Renal cortex interstitium (tissue), 11 donors: ENCODE measurements around the gene VKORC1. TPM values are rescaled to one million over a fixed set of nuclear protein-coding genes. Genes with fewer than 3 reads are reported as not detected.

ENCODE experiments used
- DNase-seq, 11 donors: peaks; one replicate each; pipeline ENCODE4 v3.0.0-alpha.2; 2013; ENCODE audit warnings: low read depth in 9 of 11, low spot score in 4 of 11; ENCODE audit errors: extremely low read depth in 1 of 11
- polyA plus RNA-seq, 3 donors: library from polyadenylated mRNA; unstranded; fragments of 120-200 nt; gene quantifications; one replicate each; pipeline ENCODE4 v1.2.1, GENCODE V29; 2013; ENCODE audit not compliant: insufficient read length in 3 of 3

Gene VKORC1
- polyA plus RNA-seq, 3 donors, result 63.3 to 80.3 (median 73.5) TPM

DNA sequence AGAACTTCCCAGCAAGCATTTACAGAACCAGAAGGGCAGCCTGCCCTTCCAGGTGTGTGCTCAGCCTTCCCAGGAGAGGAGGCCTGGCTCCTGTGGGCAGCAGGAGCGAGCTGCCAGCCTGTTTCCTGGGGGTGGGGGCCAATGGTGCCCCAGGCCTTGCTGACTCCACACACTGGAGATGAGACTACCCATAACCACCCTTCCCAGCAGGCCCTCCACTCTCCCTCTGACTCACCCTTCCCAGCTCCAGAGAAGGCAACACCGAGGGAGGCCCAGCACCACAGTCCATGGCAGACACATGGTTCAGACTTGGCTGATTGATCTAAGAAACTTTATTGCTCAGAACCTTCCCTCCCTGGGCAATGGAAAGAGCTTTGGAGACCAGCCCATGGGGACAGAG is 4.1 kb downstream of the VKORC1 start:
- DNase-seq, result no peak

DNA sequence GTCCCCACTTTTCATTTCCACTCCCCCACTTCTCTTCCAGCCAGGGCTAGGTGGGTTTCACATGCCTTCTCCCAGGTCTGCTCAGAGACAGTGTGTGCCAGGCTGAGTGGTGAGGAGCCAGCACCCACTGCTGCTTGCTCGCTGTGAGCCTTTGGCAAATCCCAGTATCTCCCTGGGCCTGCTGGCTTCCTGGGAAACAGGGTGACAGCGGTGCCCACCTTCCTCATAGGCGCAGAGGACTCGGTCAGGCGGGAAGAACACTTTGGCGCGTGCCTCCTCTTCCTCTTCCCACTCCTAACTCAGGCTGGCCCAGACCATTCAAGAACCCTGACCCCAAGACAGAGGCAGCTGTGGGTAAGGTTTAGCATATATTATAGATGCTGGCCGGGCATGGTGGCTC is 5.4 kb downstream of the VKORC1 start:
- DNase-seq, result no peak

DNA sequence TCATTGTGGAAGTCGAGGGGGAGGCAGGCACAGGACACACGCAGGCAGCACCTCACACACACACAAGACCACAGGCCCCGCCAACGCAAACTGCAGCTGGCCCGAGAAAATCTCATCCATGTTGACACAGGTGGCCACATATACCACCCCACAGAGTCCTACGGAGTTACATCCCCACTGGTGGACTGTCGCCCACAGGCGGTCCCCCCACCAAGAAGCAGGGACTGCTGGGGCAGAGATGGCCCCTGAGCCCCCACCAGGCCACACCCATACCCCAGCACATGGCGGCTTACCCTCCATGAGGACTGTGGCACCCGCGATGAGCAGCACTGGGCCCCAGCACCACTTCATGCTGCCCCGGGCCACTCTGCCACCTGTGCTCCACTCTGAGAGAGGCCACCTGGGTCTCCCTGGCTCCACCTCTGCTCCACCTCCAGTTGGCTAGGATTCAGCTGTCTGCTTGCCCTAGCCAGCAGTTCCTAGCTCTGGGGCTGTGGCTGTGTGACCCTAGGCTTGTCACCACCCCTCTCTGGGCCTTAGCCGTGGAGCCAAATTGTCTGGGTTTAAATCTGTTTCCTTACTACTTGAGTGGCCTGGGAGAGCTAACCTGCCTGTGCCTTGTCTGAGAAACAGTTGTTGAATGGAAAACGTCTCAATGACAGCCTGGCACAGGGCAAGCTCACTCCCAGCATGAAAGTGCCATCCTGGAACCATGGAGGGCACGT is 6.0 kb downstream of the VKORC1 start, which contains the start of gene PRSS53:
TSS of gene PRSS53 (minus strand) at position 485 of the 725 bp plus-strand sequence. CDS start at position 351, 134 bp downstream.
- no peak for DNase-seq

DNA sequence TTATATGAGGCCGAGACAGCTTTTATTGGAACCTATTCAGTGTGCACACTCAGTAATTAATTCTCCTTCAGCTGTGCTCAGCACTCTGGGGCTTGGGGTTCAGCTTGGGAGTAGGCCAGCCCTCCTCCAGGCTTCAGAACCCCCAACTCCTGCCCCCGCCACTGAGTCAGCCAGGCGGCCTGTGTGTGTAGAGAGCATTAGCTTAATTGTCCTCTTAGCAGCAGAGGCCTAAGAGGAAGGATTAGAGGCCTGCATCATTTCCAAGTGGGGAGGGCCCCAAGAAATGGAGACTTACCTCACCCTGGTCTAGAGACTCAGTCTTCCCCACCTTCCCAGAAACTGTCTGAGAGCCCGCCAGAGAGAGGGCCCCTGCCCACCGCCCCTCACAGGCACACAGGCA is 6.6 kb downstream of the VKORC1 start:
- DNase-seq, result no peak

DNA sequence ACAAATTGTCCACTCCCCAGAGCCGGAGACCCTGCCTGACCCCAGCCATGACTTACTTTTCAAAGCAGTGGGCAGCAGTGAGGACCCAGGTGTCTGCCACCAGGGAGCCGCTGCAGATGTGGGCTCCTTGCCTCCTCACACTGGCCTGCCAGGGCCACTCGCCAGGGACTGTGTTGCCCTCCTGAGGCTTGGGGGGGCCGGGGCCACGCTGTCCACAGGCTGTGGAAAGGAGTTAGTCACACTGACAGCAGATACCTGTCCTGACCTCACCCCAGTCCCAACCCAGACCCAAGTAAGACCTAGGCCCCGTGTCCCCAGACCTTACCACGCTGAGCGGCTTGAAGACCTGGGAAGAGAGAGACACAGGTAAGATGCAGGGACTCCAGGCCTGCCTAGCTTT is 7.1 kb downstream of the VKORC1 start:
- DNase-seq, result no peak

DNA sequence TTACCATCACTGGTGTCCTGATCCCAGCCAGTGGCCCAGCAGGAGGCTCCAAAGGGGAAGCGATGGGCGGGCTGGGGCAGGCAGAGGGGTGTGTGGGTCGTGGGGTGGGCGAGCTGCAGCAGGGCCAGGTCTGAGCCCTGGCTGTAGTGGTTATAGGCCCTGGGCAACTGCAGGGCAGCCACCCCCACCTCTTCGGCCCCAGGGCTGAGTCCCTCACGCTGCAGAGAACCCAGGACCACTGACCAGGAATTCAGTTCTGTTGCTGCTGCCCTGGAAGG is 8.0 kb downstream of the VKORC1 start:
- DNase-seq, result no peak

DNA sequence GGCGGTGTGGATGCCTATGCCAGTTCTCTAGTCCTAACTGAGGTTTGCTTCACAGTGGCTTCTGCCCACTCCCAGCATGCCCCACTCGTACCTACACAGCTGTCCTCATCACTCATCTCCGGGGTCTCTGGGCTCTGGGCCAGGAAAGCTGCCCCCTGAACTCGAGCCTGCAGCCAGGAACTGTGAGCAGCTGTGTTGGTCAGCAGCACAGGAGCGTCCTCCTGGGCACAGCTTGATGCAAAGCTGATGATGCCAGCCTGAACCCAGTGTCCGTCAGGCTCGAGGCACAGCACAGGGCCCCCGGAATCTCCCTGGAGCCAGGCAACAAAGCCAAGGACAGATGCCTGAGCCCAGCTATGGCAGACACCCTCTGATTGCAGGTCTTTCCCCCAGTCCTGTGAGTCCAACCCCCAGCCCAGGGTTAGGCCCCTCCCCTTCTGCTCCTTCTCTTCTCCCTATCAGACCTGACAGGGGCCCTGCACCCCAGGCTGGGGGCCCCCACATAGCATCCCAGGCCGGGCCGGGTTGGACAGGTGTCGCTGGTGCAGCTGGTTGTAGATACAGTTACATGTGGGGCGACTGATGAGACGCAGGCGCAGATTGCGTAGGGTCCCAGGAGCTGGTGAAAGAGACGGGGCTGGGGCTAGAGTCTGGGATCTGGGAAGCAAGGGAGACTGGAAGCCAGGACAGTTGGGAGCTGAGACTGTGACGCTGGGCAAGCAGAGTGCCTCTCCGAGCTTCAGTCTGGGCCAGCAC is 8.5 kb downstream of the VKORC1 start:
- DNase-seq, result no peak

DNA sequence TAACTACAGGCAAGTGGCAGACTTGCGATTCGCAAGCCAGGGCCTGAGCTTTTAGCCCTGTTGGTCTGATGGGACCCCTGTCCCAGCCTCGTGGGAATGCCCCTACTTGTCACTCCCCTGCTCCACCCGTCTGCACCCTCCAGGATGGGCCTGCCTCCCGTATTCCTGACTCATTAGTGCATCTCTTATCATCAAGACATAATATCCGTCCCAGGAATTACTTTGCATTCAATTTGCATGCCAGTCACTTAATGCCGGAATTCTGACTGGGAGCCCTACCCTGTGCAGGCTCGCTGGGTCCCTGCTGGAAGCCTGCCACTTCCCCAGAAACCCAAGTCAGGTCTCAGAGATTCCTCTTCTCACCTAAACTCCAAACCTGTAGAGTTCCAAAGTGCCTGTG is 9.2 kb downstream of the VKORC1 start:
- no peak for DNase-seq

DNA sequence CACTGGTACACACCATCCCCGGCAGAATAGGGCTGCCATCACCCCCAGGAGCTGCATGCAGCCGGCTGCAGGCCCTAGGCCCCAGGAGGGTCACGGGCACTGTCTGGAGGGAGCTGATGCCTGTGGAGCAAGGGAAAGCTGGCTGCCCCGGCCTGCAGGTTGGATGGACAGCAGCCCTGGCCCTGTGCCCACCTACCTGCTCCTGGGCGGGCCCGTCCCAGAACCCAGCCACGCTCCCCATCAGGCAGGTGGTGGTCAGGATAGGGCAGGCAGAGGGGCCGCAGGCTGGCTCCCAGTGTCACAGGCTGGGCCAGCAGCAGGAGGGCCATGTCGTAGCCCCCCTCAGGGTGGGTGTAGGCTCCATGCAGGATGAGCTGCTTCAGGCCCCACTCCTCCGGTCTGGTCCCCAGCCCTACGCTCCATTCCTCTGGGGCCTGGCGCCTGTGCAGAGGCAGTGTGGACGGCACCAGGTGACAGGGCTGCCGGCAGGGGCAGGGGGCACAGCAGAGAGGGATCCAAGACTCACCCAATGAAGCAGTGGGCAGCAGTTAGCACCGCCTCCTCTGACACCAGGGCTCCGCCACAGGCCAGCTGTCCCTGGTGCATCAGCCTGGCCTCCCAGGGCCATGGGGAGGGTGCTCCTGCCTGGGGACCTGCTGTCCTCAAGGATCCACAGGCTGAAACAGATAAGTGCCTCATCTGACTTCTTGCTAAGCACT is 9.9 kb downstream of the VKORC1 start:
- DNase-seq, result no peak

DNA sequence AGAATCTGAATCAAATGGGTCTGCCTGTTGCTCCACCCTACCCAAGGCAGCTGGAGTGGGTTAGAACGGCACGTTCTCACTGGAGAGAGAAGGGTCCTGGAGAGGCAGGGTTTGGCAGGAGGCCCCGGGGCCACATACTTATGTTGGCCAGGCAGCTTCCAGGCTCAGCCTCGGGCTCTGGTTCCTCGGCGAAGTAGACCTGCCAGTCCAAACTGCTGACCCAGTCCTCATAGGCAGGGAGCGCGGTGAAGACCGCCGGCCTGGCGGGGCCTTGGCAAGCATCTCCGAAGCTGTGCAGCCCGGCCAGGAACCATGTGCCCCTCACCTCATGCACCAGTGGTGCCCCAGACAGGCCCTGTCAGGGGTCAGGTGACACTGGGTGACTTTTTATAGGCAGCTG is 10.6 kb downstream of the VKORC1 start:
- DNase-seq, result no peak

DNA sequence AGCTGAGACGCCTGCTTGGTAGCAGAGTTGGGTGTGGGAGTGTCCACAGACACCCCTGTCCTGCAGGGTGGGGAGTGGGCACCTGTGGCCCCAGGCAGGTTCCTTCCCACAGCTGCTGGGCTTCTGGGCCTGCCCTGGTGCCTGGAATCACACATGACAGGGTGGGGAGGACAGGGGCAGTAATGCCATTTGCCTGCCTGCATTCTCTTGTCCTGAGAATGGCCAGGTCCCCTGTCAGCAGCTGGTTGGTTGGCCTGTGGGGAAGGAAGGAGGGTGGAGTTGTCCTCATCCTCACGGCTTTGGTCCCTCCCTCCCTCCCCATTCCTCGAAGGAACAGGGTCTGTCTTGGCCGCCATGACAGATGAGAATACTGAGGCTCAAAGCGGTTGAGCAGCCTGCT is 11.0 kb downstream of the VKORC1 start:
- DNase-seq, result no peak

DNA sequence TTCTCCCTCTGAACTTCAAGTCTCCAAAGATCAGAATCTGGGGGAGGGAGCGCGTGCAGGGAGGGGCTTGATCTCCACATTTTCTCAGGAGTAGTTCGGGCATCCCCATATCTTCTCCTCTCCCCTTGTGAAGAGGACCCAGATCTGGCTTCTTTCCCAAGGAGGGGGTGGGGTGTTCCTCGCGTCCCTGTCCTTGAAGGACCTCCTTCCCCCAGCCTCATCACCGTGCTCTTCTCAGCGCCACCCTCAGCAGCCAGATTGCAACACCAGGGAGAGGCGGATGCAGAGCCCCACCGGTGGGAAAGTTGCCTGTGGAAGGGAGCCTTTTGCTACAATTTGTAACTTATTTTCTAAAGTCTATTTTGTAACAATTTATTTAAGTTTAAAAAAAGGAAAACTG is 11.5 kb downstream of the VKORC1 start:
- DNase-seq, result no peak

DNA sequence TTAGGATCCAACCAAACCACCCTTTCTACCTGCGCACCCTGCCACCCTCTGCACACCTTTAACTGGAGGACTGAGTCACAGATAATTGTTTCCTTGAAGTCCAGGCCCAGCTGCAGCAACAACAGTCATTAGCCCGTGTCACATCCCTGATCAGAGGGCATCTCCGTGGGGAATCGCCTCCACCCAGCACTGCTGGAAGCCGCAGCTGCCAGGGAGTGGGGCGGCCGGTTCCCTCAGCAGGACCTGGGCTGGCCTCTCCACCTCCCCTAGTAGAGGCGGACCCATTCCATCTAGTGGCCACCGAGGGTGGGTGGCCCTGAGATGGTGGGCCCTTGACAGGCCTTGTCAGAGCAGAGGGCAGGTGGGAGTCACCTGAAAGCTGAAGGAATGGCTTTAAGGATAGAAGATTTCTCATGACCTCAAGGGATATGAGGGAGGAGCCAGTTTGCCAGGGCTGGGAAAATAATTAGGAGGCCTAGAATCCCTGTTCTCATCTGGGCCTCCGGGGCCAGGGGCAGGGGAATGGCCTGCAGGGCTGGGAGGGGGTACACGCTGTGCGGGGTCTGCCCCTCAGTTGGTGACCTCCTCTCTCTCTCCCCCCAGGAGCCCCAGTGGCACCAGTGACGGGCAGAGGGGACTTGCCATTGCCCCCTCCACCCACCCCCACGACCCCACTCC is 12.1 kb downstream of the VKORC1 start:
- no peak for DNase-seq

DNA sequence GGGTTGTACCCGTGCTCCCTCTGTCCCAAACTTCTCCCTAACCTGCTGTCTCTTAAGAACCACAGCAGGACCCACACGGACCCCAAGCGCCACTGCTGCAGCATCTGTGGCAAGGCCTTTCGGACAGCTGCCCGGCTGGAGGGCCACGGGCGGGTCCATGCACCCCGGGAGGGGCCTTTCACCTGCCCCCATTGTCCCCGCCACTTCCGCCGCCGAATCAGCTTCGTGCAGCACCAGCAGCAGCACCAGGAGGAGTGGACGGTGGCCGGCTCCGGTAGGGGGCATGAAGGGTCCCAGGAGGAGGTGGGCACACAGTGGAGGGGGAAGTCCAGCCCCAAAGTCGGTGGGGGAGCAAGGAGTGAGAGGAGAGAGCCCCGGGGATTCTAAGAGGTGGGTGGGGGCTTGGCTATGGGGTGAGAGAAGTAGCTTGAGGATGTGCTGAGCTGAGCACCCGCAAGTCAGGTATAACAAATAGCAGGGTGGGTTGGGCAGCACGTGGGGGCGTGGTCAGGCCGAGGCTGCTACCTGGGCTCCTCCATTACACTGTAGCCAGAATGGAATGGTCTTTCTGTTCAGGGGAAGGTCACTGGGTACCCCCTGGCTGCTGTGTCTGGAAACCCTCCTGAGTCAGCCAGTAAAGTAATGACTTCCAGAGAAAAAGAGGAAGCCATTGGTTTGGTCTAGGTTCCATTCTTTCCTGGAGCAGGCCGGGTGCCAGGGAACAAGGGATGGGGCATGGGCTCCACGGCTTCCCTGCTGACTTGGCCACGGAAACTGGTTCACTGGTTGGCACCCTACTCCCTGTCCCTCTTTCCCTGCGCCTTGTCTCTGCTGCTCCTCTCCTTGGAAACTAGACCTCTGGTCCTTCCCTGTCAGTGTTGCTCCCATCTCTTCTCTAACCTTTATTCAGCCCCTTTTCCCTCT is 12.9 kb downstream of the VKORC1 start:
- DNase-seq, result no peak

DNA sequence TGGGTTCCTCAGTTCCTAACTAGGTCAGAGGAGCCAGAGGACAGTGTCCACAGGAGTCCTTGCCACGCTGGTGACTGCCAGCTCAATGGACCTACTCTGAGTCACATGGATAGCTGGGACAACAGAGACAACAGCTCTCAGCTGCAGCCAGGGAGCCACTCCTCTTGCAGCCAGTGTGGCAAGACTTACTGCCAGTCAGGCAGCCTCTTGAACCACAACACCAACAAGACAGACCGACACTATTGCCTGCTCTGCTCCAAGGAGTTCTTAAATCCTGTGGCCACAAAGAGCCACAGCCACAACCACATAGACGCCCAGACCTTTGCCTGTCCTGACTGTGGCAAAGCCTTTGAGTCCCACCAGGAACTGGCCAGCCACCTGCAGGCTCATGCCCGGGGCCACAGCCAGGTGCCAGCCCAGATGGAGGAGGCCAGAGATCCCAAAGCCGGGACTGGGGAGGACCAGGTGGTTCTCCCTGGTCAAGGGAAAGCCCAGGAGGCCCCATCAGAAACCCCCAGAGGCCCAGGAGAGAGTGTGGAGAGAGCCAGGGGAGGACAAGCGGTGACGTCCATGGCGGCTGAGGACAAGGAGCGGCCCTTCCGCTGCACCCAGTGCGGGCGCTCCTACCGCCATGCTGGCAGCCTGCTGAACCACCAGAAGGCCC is 13.7 kb downstream of the VKORC1 start:
- no peak for DNase-seq

DNA sequence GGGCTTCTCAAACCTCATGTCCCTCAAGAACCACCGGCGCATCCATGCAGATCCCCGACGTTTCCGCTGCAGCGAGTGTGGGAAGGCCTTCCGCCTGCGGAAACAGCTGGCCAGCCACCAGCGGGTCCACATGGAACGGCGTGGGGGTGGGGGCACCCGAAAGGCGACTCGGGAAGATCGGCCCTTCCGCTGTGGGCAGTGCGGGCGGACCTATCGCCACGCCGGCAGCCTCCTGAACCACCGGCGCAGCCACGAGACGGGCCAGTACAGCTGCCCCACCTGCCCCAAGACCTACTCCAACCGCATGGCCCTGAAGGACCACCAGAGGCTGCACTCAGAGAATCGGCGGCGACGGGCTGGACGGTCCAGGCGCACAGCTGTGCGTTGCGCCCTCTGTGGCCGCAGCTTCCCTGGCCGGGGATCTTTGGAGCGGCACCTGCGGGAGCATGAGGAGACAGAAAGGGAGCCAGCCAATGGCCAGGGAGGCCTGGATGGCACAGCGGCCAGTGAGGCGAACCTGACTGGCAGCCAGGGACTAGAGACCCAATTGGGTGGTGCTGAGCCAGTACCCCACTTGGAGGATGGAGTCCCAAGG is 14.5 kb downstream of the VKORC1 start:
- DNase-seq, result no peak

DNA sequence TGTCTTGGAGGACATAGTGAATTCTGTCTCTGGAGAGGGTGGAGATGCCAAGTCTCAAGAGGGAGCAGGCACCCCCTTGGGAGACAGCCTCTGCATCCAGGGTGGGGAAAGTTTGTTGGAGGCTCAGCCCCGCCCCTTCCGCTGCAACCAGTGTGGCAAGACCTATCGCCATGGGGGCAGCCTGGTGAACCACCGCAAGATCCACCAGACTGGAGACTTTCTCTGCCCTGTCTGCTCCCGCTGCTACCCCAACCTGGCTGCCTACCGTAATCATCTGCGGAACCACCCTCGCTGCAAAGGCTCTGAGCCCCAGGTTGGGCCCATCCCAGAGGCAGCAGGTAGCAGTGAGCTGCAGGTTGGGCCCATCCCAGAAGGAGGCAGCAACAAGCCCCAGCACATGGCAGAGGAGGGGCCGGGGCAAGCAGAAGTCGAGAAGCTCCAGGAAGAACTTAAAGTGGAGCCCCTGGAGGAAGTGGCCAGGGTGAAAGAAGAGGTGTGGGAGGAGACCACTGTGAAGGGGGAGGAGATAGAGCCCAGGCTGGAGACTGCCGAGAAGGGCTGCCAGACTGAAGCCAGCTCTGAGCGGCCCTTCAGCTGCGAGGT is 15.2 kb downstream of the VKORC1 start:
- DNase-seq, result no peak
